HL-60/S4 treated with phorbol 12-myristate 13-acetate at 8.2 ng/mL for 4 days and 3 days (cell line): ENCODE data around the gene TMEM209.
"Not testable (repeated sequence)": the region's sequence is repeated elsewhere in the genome, so short reads cannot be mapped to it uniquely, and the experiment has no call there.

Experiments used
- in situ Hi-C: fragments of 300-500 bp; cut with MboI; formaldehyde crosslinking; loops from 2 replicates; pipeline ENCODE4 v1.15.0; 2022; ENCODE audit warnings: low sequenced_read_pairs

TMEM209 gene

DNA sequence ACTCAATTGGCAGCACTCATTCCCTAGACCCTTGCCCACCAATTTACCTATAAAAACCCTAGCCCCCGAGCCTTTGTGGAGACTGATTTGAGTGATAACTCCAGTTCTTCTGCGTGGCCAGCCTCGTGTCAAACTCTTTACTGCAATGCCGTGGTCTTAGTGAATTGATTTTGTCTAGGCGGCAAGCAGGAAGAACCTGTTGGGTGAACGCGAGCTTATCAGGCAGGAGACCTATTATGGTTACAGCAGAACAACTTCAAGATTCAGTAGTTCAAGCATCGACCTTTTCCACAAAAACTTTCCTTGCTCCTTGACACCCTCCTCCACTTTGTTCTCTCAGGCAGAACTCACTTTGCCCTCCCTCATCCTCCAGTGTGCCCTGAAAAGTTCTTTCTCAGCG lies 14.7 kb upstream of the TMEM209 start:
- in situ Hi-C loops = no loop called here

DNA sequence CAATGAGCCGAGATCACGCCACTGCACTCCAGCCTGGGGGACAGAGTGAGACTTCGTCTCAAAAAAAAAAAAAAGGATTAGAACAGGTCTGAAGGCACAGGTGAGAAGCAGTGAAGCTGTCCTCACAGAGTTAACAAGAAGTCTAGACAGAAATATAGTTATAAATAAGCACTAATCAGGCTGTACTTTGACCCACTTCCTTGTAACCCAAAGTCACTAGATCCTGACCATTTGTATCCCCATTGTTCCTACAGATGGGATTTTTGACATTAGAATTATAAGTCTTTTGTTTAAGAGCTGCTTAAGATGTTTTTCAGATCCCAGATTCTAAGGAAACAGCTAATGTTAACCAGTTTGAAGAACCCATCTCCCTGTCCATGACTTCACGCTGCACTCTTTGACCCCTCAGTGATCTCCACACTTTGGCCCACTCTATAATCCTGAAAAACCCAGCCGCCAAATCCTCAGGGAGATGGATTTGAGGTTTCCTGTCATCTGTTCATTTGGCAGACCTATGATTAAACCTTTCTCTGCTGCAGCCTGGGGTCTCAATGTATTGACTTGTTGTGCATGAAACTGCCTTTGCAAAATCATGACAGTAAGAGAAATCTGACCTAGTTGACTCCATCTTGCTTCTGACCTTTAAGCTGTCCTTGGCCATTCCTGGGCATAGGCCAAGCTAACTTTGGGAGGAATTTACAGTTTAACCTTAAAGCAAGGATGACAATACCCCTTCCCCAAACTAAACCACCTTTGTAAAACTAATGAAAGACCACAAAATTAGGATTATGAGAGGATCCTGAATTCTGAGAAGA lies 13.8 kb upstream of the TMEM209 start:
- in situ Hi-C loops = no loop called here

DNA sequence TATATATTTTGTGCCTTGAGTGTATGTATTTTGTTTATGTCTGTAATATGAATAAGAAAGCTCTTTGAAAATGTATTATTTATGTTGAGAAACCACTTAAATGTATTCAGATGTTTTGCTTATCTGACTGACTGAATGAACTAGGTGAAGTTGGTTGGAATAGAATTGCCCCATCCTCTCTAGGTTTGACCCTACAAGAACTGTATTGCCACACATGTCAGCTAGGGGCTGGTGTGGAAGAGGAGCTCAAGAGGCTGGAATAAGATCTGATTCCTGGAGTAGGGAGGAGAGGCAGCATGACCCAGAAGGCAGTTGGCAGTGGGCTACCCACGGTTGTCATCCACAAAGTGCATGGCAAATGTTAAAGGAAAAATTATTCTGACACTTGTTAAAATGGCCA lies 11.5 kb upstream of the TMEM209 start:
- in situ Hi-C loops = no loop called here

DNA sequence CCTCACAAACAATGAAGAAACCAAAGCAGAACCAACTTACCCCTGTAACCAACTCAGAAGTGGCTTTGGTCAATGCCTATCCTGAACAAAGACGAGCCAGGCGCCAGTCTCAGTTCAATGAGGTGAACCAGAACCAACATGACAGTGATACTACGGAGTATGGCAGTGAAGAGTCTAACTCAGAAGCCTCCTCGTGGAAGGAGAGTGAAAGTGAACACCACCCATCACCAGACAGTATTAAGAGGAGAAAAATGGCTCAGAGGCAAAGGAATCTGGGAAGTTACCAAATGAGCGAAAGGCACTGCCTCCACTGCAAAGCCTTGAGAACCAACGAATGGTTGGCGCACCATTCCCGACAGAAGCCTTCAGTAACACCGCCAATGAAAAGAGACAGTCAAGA lies 10.8 kb upstream of the TMEM209 start:
- in situ Hi-C loops = no loop called here

DNA sequence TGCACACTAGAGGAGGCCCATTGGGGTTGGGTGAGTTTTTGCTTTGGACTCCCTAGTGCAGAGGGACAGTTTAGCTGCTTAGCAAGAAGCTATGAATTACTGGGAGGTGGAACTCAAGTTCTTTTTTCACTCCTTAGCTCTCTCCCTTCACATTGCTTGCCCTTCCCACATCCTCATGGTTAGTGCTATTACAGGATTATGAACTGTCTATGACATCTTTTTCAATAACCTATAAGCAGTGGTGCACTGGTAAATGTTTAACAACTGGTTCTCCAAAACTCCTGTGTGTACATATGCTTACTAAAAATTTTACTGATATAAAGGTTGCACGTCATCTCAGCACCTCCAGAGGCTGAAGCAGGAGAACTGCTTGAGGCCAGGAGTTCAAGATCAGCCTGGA lies 8.6 kb upstream of the TMEM209 start:
- in situ Hi-C loops = no loop called here

DNA sequence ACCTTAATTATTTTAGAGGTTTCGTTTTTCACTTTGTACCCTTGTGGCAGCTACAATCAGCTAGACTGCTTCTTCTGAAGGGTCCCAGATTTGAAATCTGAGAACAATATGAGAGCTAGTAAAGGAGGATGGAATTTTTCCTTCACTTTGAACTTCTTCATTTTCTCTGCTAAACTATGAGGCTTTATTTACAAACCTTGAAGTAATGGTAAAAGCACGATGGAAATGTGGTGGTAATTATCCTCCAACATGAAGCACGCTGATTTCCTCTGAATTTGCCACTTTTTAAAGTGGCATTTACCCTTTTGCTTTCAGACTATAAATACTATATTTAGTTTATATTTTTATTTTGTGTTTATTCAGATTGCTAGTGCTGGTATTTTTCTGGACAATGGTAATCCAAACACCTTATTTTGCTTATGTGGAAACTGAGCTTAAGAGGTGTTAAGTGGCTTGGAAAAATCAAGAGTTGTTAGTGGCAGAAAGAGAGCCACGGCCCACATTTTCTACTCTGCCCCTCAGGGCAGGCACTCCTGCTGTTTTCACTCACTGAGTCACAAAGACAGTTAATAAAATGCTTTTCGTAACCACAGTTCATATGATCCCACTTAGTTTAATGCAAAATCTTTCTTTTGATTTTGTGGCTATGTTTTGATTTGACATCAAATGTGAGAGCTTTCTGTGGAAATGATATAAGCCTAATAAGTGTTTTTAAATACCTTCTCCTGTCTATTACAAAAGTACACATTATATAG lies 5.2 kb upstream of the TMEM209 start:
- in situ Hi-C loops = no loop called here

DNA sequence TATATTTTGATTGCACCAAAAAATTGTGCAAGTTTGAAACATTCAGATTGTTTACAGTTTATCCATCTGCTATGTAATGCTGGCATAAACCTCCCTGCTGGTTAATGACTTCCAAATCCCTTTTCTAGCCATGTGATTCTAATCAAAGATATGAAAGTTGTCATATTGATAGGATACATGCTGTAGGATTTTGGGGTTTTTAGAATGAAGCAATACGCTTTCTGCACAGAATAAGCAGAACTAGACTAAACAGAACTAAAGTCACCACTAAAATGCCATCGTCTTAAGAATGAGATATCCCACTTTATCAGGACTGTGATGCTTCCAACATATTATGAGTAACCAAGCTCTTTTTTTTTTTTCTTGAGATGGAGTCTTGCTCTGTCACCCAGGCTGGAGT lies 3.3 kb upstream of the TMEM209 start:
- in situ Hi-C loops = no loop called here

DNA sequence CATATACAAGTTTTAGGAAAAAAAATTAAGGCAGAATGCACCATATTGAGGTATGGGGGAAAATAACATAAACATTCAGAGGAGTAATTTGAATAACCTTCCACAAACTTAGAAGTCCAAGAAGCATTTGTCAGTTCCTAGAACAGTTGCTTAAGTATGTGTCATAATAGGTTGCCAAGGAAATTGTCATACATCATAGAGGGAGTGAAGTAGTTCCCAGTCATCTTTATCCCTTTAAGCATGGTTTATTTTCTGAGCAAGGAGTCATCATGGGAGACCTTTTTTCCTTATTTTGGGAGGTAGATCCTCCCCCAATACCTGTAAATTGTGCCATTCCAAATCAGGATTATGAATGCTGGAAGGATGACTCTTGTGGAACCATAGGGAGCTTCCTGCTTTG lies 2.4 kb upstream of the TMEM209 start, which contains the start of gene SSMEM1:
SSMEM1 (plus strand) TSS at position 219 of the 400 bp plus-strand sequence; CDS start at position 270, 51 bp downstream.
- in situ Hi-C loops = no loop called here

DNA sequence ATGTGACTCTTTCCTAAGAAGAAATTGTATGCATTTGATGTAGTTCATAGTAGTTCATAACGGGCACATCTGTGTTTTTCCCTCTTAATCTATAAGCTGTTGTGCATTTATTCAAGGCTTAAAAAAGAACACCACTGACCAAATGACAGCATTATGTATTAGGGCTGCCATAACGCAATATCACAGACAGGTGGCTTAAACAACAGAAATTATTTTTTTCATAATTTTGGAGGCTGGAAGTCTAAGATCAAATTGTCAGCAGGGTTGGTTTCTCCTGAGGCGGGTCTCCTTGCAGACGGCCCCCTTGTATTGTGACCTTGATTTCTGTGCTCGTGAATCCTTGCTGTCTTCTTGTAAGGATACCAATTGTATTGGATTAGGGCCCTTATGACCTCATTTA lies 1.8 kb upstream of the TMEM209 start:
- in situ Hi-C loops = no loop called here

DNA sequence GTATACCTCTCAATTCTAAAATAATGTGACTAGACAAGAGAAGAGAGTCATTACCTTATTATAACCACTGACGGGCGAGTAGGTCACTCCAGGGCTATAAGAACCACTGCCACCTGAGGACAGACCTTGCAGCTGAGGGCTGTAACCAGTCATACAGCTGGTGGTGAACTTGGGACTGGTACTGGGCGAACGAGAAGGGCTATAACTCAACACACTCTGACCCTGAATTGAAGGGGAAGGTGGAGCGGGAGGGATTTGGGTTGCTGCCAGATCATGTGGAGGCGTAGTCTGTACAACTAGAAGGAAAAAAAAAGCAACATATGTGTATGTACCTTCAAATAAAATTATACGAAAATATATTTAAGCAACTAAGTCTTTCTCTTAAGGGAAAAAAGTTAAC lies 3.4 kb downstream of the TMEM209 start:
- in situ Hi-C loops = no loop called here

DNA sequence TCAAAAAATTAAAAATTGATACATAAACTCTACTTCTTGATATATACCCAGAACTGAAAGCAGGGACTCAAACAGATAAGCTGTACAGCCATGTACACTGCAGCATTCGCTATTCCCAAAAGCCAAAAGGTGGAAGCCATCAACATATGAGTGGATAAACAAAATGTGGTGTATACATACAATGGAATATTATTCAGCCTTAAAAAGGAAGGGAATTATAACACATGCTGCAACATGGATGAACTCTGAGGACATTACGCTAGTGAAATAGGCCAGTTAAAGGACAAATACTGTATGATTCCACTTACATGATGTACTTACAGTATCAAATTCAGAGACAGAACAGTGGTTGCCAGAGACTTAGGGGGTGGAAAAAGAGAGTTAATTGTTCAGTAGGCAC lies 8.1 kb downstream of the TMEM209 start:
- in situ Hi-C loops = no loop called here

DNA sequence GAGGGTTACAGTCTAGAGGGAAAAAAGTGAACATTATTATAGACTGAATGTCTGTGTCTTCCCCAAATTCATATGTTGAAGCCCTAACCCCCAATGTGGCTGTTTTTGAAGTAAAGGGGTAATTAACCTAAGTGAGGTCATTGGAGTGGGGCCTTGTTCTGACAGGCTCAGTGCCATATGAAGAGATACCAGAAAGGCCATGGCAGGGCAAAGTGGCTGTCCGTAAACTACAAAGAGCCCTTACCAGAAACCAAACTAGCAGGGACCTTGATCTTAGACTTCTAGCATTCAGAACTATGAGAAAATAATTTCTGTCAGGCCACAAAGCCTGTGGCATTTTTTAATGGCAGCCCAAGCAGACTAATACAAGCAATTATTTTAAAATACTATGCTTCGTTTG lies 8.7 kb downstream of the TMEM209 start:
- in situ Hi-C loops = no loop called here

DNA sequence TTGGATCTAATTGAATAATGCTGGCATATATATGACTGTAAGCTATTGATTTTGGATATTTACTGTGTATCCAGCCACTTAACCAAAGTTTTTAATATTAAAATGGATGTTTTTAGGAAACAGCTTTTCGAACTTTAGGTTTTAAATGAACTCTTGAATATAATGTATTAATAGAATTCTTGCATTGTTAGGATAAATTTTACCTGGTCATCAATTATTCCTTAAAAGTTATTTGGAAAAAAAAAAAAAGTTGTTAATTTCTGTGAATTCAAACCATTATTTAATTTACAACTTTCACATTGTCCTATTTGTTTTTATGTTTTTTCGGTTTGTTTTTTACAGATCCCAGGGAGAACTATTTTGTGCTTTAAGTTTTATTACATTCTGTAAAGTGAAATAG lies 9.8 kb downstream of the TMEM209 start:
- in situ Hi-C loops = no loop called here

DNA sequence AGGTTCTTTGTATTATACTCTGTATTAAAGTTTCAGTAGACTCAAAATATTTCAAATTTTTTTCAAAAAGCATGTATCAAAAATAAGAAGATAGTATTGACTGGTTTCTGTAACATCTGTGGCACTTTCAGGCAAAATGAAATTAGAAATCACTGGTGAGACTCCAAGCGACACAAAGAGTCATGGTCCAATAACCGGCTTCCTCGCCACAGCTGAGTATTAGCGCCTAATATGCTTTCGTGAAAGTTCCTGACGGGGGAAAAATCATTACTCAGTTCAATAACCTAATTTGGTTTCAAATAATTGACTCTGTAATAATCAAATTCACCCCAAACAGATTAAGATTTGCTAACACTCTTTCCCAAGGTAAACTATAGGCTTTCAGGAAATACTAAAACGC lies 13.4 kb downstream of the TMEM209 start:
- in situ Hi-C loops = no loop called here

DNA sequence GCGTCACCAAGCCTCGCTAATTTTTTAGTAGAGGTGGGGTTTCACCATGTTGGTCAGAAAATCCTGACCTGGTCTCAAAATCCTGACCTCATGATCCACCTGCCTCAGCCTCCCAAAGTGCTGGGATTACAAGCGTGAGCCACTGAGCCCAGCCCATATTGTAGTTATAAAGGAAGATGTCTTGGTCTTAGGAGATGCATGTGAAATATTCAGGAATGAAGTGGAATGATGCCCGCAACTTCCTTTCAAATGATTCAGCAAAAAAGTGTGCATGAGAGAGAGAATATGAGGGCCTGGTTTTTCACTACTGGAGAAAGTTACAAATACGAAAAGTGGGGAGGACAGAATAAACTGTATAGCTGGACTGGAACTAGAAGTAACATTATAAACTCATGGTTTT lies 15.9 kb downstream of the TMEM209 start:
- in situ Hi-C loops = no loop called here

DNA sequence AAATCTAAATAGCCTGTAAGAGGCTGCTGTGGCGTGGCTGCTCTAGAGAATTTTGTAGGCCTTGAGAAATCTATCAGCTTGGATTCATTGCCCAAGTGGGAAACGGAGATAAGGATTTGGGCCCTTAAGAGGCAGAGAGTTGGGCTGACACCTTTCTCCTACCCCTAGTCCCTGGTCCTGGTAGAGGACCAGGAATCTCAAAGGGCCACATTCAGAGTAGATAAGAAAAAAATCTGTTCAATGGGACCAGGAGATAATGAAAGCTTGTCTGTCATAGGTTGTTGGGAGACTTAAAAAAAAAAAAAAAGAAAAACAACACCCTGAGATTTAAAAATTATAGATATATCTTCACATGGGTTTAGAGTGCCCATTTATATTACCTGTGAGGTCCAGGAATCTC lies 17.8 kb downstream of the TMEM209 start:
- in situ Hi-C loops = no loop called here

DNA sequence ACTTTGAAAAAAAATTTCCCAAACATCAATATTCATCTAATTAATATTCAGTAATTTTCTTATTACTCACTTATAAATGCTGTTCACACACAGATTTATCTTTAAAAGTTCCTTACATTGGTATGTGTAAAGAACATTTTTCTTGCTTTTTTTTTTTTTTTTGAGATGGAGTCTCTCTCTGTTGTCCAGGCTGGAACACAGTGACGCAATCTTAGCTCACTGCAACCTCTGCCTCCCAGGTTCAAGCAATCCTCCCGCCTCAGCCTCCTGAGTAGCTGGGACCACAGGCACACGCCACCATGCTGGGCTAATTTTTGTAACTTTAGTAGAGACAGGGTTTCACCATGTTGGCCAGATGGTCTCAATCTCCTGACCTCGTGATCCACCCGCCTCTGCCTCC lies 20.9 kb downstream of the TMEM209 start:
- in situ Hi-C loops = not testable (repeated sequence)

DNA sequence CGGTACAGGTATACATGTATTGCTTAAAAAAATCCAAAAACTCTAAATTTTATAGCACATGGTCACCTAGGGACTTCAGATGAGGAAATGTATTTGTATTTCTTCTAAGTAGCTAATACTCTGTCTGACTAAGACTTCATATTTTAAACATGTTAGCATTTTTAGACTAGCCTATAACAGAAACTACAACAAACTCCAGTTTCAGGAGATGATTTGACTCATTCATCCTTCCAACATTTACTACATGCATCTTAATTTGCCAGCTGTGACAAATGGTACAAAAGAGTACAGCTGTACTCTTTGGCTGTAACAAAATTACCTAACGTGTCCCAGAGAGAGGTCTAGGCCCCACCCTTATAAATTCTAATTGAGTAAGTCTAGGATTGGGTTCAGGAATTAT lies 22.2 kb downstream of the TMEM209 start:
- in situ Hi-C loops = no loop called here

DNA sequence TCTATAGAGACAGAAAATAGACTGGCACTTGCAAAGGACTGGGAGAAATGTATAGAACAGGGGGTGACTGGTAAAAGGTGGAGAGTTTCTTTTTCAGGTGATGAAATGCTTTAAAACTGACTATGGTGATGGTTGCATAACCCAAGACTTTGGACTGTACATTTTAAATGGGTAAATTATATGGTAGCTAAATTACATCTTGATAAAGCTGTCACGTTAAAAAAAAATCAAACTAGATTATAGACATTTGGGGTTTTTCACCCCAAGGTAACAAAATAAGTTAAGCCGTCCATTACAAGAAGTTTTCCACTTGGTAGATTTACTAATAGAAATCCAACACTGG lies 24.0 kb downstream of the TMEM209 start:
- in situ Hi-C loops = no loop called here

DNA sequence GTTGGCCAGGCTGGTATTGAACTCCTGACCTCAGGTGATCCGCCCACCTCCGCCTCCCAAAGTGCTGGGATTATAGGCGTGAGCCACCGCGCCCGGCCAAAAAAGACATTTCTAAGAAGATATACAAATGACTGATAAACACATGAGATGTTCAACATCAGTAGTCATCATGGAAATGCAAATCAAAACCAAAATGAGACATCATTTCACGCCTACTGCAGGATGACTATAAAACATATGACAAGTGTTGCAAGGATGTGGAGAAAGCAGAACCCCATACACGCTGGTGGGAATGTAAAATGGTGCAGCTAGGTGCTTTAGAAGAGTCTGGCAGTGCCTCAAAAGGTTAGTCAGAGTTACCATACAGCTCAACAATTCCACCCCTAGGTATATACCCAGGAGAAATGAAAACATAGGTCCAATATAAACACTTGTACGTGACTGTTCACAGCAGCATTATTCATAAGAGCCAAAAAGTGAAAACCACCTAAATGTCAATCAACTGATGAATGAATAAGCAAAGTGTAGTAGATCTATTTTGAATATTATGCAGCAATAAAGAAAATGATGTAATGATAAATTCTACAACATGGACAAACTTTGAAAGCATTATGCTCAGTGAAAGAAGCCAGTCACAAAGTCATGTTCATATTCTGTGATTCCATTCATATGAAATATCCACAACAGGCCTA lies 24.5 kb downstream of the TMEM209 start:
- in situ Hi-C loops = no loop called here

DNA sequence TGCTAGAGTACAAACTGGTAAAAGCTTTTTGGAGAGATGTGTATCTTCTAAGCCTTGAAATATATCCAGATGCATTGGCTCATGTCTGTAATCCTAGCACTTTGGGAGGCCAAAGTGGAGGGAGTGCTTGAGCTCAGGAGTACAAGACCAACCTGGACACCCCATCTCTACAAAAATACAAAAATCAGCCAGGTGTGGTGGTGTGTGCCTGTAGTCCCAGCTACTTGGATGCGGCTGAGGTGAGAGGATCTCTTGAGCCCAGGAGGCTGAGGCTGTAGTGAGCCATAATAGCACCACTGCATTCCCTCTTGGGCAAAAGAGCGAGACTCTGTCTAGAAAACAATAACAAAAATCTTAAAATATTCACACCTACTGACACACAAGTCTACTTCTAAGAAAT lies 25.6 kb downstream of the TMEM209 start:
- in situ Hi-C loops = no loop called here

DNA sequence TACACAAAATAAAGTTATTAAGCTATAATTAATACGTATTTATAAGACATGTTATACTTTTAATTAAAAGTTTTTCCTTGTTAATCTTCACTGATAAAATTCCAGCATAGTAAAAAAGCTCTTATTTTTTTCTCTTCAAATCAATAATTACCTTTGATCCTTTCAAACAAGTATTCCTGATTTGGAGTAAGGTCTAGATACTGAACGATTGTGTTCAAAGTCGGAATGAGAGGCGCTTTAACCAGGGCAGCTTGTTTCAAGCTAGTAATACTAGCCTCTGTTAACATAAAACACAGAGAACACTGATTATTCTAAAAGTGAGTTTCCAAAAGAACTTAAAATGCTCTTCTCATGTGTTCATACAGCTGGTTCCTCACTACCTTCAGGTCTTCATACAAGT lies 27.0 kb downstream of the TMEM209 start:
- in situ Hi-C loops = no loop called here
